HEK293 (cell line): ENCODE results near the gene COX19.

Source experiments
- CTCF ChIP-seq: fragments of 450-650 bp; formaldehyde crosslinking; IDR thresholded peaks from 2 replicates; pipeline ENCODE4 v1.5.1; 2016; ENCODE audit warnings: missing biosample characterization, missing genetic modification characterization
- MYNN ChIP-seq: fragments of 450-650 bp; formaldehyde crosslinking; IDR thresholded peaks from 2 replicates; pipeline ENCODE4 v1.5.1; 2016; ENCODE audit warnings: missing biosample characterization, missing genetic modification characterization, borderline replicate concordance
- PBX3 ChIP-seq: sonication (generic); formaldehyde crosslinking; IDR thresholded peaks from 2 replicates; pipeline ENCODE4 v1.8.1; 2022; ENCODE audit warnings: mild to moderate bottlenecking, moderate library complexity, missing genetic modification reagents
- REST ChIP-seq: fragments of 450-650 bp; formaldehyde crosslinking; IDR thresholded peaks from 2 replicates; pipeline ENCODE4 v1.5.1; 2016; ENCODE audit warnings: missing biosample characterization, missing genetic modification characterization
- TRIM28 ChIP-seq: IDR thresholded peaks from 2 replicates; pipeline ENCODE4 v1.6.1; 2011; ENCODE audit warnings: low read length, control low read depth, borderline replicate concordance
- YY1 ChIP-seq: fragments of 450-650 bp; formaldehyde crosslinking; IDR thresholded peaks from 2 replicates; pipeline ENCODE4 v1.5.1; 2018; ENCODE audit warnings: missing biosample characterization, missing genetic modification characterization
- ZNF140 ChIP-seq: fragments of 450-650 bp; formaldehyde crosslinking; IDR thresholded peaks from 2 replicates; pipeline ENCODE4 v1.5.1; 2016; ENCODE audit warnings: missing biosample characterization, missing genetic modification characterization
- ZNF239 ChIP-seq: fragments of 450-650 bp; formaldehyde crosslinking; IDR thresholded peaks from 2 replicates; pipeline ENCODE4 v1.5.1; 2016; ENCODE audit warnings: missing biosample characterization, missing genetic modification characterization
- ZNF26 ChIP-seq: fragments of 450-650 bp; formaldehyde crosslinking; IDR thresholded peaks from 2 replicates; pipeline ENCODE4 v1.5.1; 2016; ENCODE audit warnings: missing biosample characterization, missing genetic modification characterization
- ZNF426 ChIP-seq: fragments of 450-650 bp; formaldehyde crosslinking; IDR thresholded peaks from 2 replicates; pipeline ENCODE4 v1.5.1; 2017; ENCODE audit warnings: missing biosample characterization, missing genetic modification characterization, mild to moderate bottlenecking, inconsistent platforms, moderate library complexity
- ZNF549 ChIP-seq: fragments of 450-650 bp; IDR thresholded peaks from 2 replicates; pipeline ENCODE4 v1.5.1; 2018; ENCODE audit warnings: missing biosample characterization, missing genetic modification characterization, mild to moderate bottlenecking, inconsistent platforms, moderate library complexity
- ZNF629 ChIP-seq: fragments of 450-650 bp; formaldehyde crosslinking; IDR thresholded peaks from 2 replicates; pipeline ENCODE4 v1.5.1; 2017; ENCODE audit warnings: missing biosample characterization, missing genetic modification characterization

GRCh38 chr7:990933-991728, 15.8 kb upstream of the COX19 start:
- TF ChIP-seq ZNF629 (tag by site-specific recombination): no peak
- no peak for TF ChIP-seq PBX3
- no peak for TF ChIP-seq YY1 (tag by site-specific recombination)
- no peak for TF ChIP-seq CTCF
- no peak for TF ChIP-seq ZNF239 (tag by site-specific recombination)
- TF ChIP-seq ZNF26 (tag by site-specific recombination): no peak
- no peak for TF ChIP-seq ZNF426 (tag by site-specific recombination)
- no peak for TF ChIP-seq ZNF140 (tag by site-specific recombination)
- no peak for TF ChIP-seq MYNN (tag by site-specific recombination)
- TF ChIP-seq REST: no peak
- TF ChIP-seq TRIM28: no peak
- TF ChIP-seq ZNF549 (tag by site-specific recombination): no peak
